Ecto neural progenitor cell (in vitro differentiated cells): ENCODE measurements around the gene GPN2.
"Not testable (repeated sequence)": the region's sequence is repeated elsewhere in the genome, so short reads cannot be mapped to it uniquely, and the experiment has no call there.

Experiments
- DNase-seq: peaks from one replicate; pipeline ENCODE4 v3.0.0-alpha.2; 2018; ENCODE audit warnings: low spot score

GPN2 gene

GRCh38 chr1:26857473-26858060, 32.5 kb downstream of the GPN2 start:
- no peak for DNase-seq

- DNase-seq, result no peak
Measured at GRCh38 chr1:26856604-26857469, 33.2 kb downstream of the GPN2 start.

- DNase-seq, result no peak
Measured at GRCh38 chr1:26856181-26856580, 33.9 kb downstream of the GPN2 start.

GRCh38 chr1:26855636-26856035, 34.4 kb downstream of the GPN2 start:
- DNase-seq, result no peak

- DNase-seq, result no peak
Measured at GRCh38 chr1:26854906-26855305, 35.2 kb downstream of the GPN2 start.

GRCh38 chr1:26853600-26853999, 36.5 kb downstream of the GPN2 start:
- DNase-seq, result no peak

- peak; percentile 83 for DNase-seq
Measured at GRCh38 chr1:26853156-26853555, 36.9 kb downstream of the GPN2 start.

- DNase-seq, result no peak
Measured at GRCh38 chr1:26852701-26853100, 37.4 kb downstream of the GPN2 start.

GRCh38 chr1:26851106-26851684, 38.9 kb downstream of the GPN2 start:
- no peak for DNase-seq

GRCh38 chr1:26848941-26849774, 40.9 kb downstream of the GPN2 start:
- DNase-seq, result no peak

- no peak for DNase-seq
Measured at GRCh38 chr1:26848499-26848898, 41.6 kb downstream of the GPN2 start.

GRCh38 chr1:26847826-26848225, 42.3 kb downstream of the GPN2 start:
- DNase-seq, result not testable (repeated sequence)

GRCh38 chr1:26844424-26845196, 45.5 kb downstream of the GPN2 start:
- no peak for DNase-seq

GRCh38 chr1:26839779-26840178, 50.3 kb downstream of the GPN2 start:
- DNase-seq, result no peak

- no peak for DNase-seq
Measured at GRCh38 chr1:26839339-26839722, 50.8 kb downstream of the GPN2 start.

GRCh38 chr1:26838474-26839338, 51.4 kb downstream of the GPN2 start:
- no peak for DNase-seq

GRCh38 chr1:26837665-26838064, 52.4 kb downstream of the GPN2 start:
- not testable (repeated sequence) for DNase-seq

- DNase-seq, result peak; percentile 50
Measured at GRCh38 chr1:26833432-26834405, 56.4 kb downstream of the GPN2 start.

GRCh38 chr1:26832249-26832960, 57.7 kb downstream of the GPN2 start:
- DNase-seq, result no peak
